Astrocyte (in vitro differentiated cells and primary cell): ENCODE results near the gene SOX18. TPM values are rescaled to one million over a fixed set of nuclear protein-coding genes. Genes with fewer than 3 reads are reported as not detected.

Experiments
- DNase-seq: peaks from one replicate; pipeline ENCODE4 v3.0.0-alpha.2; 2010; ENCODE audit warnings: low read depth
- FAIRE-seq: peaks from 2 replicates; lab custom pipeline; 2011; peaks lifted over from hg19 to GRCh38; lab: Jason Lieb, UNC
- H2AFZ ChIP-seq: 2 replicates; pipeline ENCODE4 v1.6.0; 2012; ENCODE audit warnings: low read depth, low read length, inconsistent platforms
- H3K27ac ChIP-seq: 2 replicates; pipeline ENCODE4 v1.5.1; 2011; ENCODE audit warnings: low read depth, low read length, inconsistent platforms
- H3K27me3 ChIP-seq: 2 replicates; pipeline ENCODE4 v1.6.0; 2011; ENCODE audit warnings: low read length, inconsistent platforms; ENCODE audit not compliant: insufficient read depth
- H3K36me3 ChIP-seq: 2 replicates; pipeline ENCODE4 v1.5.1; 2011; ENCODE audit warnings: low read length, inconsistent platforms; ENCODE audit not compliant: insufficient read depth
- H3K4me1 ChIP-seq: 2 replicates; pipeline ENCODE4 v1.5.1; 2011; ENCODE audit warnings: low read length, inconsistent platforms; ENCODE audit not compliant: insufficient read depth
- H3K4me2 ChIP-seq: 2 replicates; pipeline ENCODE4 v1.6.0; 2012; ENCODE audit warnings: low read length, inconsistent platforms
- H3K4me3 ChIP-seq: 2 replicates; pipeline ENCODE4 v1.5.1; 2011; ENCODE audit warnings: low read depth, mild to moderate bottlenecking, low read length, inconsistent platforms; ENCODE audit not compliant: insufficient read depth
- H3K79me2 ChIP-seq: 2 replicates; pipeline ENCODE4 v1.6.0; 2012; ENCODE audit warnings: mild to moderate bottlenecking, low read length, inconsistent platforms; ENCODE audit not compliant: insufficient read depth
- H3K9ac ChIP-seq: 2 replicates; pipeline ENCODE4 v1.6.0; 2012; ENCODE audit warnings: mild to moderate bottlenecking, low read length, inconsistent platforms
- H3K9me3 ChIP-seq: 2 replicates; pipeline ENCODE4 v1.5.1; 2012; ENCODE audit warnings: low read depth, mild to moderate bottlenecking, low read length, inconsistent platforms; ENCODE audit not compliant: insufficient read depth
- H4K20me1 ChIP-seq: 2 replicates; pipeline ENCODE4 v1.6.0; 2012; ENCODE audit warnings: low read length, inconsistent platforms; ENCODE audit not compliant: insufficient read depth
- H3K27ac Mint-ChIP-seq: one replicate; pipeline ENCODE4 v1.8.0; 2021; ENCODE audit warnings: mild to moderate bottlenecking, mixed read lengths; ENCODE audit not compliant: unreplicated experiment
- H3K27me3 Mint-ChIP-seq: one replicate; pipeline ENCODE4 v1.8.0; 2021; ENCODE audit warnings: low read depth, mixed read lengths; ENCODE audit not compliant: unreplicated experiment
- H3K36me3 Mint-ChIP-seq: one replicate; pipeline ENCODE4 v1.8.0; 2021; ENCODE audit warnings: low read depth, mixed read lengths; ENCODE audit not compliant: unreplicated experiment
- H3K4me1 Mint-ChIP-seq: one replicate; pipeline ENCODE4 v1.8.0; 2021; ENCODE audit warnings: low read depth, mixed read lengths; ENCODE audit not compliant: unreplicated experiment
- H3K4me3 Mint-ChIP-seq: one replicate; pipeline ENCODE4 v1.8.0; 2021; ENCODE audit warnings: mild to moderate bottlenecking, moderate library complexity, mixed read lengths; ENCODE audit not compliant: unreplicated experiment
- H3K9me3 Mint-ChIP-seq: one replicate; pipeline ENCODE4 v1.8.0; 2021; ENCODE audit warnings: mild to moderate bottlenecking, mixed read lengths; ENCODE audit not compliant: unreplicated experiment
- CTCF ChIP-seq: IDR thresholded peaks from 2 replicates; pipeline ENCODE4 v1.5.1; 2011; ENCODE audit warnings: low read depth, mild to moderate bottlenecking, inconsistent platforms, low read length, moderate library complexity; ENCODE audit not compliant: insufficient read depth
- EZH2 ChIP-seq: IDR thresholded peaks from 2 replicates; pipeline ENCODE4 v1.6.1; 2012; ENCODE audit warnings: mild to moderate bottlenecking, low read length, inconsistent platforms; ENCODE audit not compliant: insufficient read depth
- total RNA-seq: library from RNA; stranded (reverse); gene quantifications from 2 replicates; pipeline ENCODE4 v1.2.1, GENCODE V29; 2021

The SOX18 gene
- total RNA-seq, 1 donor from 2014 or later, result 0.52 TPM

DNA sequence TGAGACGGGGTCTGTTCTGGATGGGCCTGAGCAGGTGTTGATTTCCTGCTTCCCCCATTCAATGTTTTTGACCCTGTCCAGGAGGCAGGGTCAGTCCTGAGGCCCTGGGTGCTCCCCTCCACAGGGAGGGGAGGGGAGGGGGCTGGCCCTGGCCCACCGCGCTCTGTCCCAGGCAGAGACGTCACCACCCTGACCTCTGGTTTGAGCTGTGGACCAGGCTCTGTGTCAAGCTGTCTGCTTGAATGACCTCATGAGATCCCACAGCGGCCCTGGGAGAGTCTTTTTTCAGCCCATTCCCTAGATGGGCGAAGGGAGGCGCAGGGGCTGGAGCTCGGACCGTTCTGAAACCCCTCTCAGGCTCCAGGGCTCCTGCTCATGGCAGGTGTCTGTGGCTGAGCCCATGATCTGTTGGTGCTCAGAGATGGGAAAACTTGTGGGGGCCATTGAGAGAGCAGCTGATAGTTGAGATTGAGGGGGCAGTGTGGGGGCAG, 43.6 kb upstream of the SOX18 start:
- no peaks in the 10 kb centered on the region for H3K4me1 ChIP-seq
- Mint-ChIP-seq H3K27ac (no peak overlapping the region), H3K4me1 (peaks cover 2% of the 10 kb centered on the region), H3K9me3 (no peaks in the 10 kb centered on the region), H3K27me3 (peaks cover 34% of the 10 kb centered on the region), H3K4me3 (no peak overlapping the region), H3K36me3 (peaks cover 2% of the 10 kb centered on the region)
- H4K20me1 ChIP-seq, result peaks cover 4% of the 10 kb centered on the region
- H3K4me2 ChIP-seq, result no peak overlapping the region
- no peaks in the 10 kb centered on the region for H3K36me3 ChIP-seq
- peaks cover 15% of the 10 kb centered on the region for H3K27me3 ChIP-seq
- H2AFZ ChIP-seq, result no peak overlapping the region
- H3K9me3 ChIP-seq, result no peaks in the 10 kb centered on the region
- no peak overlapping the region for H3K9ac ChIP-seq
- TF ChIP-seq CTCF, result no peak
- TF ChIP-seq EZH2, result no peak
- no peaks in the 10 kb centered on the region for H3K79me2 ChIP-seq
- H3K27ac ChIP-seq, result no peak overlapping the region
- H3K4me3 ChIP-seq, result no peak overlapping the region
- DNase-seq (no peak), FAIRE-seq (no peak)

- no peak for FAIRE-seq
- H3K4me1 Mint-ChIP-seq, result peaks cover 2% of the 10 kb centered on the region
- no peak overlapping the region for H3K4me2 ChIP-seq
These were observed 43.0 kb upstream of the SOX18 start for GRCh38 chr20:64092258-64093012.

More at GRCh38 chr20:64092258-64093012, 43.0 kb upstream of the SOX18 start:
- Histone ChIP-seq H3K4me3 (no peak overlapping the region), H3K27ac (no peak overlapping the region), H4K20me1 (peaks cover 4% of the 10 kb centered on the region), H3K27me3 (peaks cover 20% of the 10 kb centered on the region), H3K4me1 (no peaks in the 10 kb centered on the region), H3K79me2 (no peaks in the 10 kb centered on the region), H3K9ac (no peak overlapping the region), H2AFZ (no peak overlapping the region), H3K9me3 (peaks cover 2% of the 10 kb centered on the region), H3K36me3 (no peaks in the 10 kb centered on the region)
- H3K4me3 Mint-ChIP-seq, result no peak overlapping the region
- H3K9me3 Mint-ChIP-seq, result no peaks in the 10 kb centered on the region
- TF ChIP-seq CTCF (no peak), EZH2 (no peak)
- no peak for DNase-seq
- no peak overlapping the region for H3K27ac Mint-ChIP-seq
- peaks cover 38% of the 10 kb centered on the region for H3K27me3 Mint-ChIP-seq
- peaks cover 2% of the 10 kb centered on the region for H3K36me3 Mint-ChIP-seq
